GM19025 (cell line): ENCODE results near the gene PITX3.
"Not testable (repeated sequence)": the region's sequence is repeated elsewhere in the genome, so short reads cannot be mapped to it uniquely, and the experiment has no call there.

Experiments
- ATAC-seq: cut with Tn5 transposase; IDR thresholded peaks from one replicate; pipeline ENCODE4 v1.9.1; 2021; ENCODE audit warnings: mild to moderate bottlenecking, low read depth, moderate library complexity; ENCODE audit not compliant: unreplicated experiment

Gene PITX3

GRCh38 chr10:102229810-102230263, 11.5 kb downstream of the PITX3 start:
- no peak for ATAC-seq

- no peak for ATAC-seq
Observed at GRCh38 chr10:102227050-102227449, 14.3 kb downstream of the PITX3 start.

- ATAC-seq = no peak
Observed at GRCh38 chr10:102226542-102226870, 14.8 kb downstream of the PITX3 start.

- ATAC-seq = peak; percentile 92
Observed at GRCh38 chr10:102225646-102226541, 15.4 kb downstream of the PITX3 start, which contains the start of gene ELOVL3. TSS of gene ELOVL3 (plus strand) at chr10:102226299. CDS start at chr10:102226549, 250 bp downstream.

- no peak for ATAC-seq
Observed at GRCh38 chr10:102222797-102223196, 18.5 kb downstream of the PITX3 start.

GRCh38 chr10:102220612-102221011, 20.7 kb downstream of the PITX3 start:
- no peak for ATAC-seq

- no peak for ATAC-seq
Observed at GRCh38 chr10:102219370-102219769, 21.9 kb downstream of the PITX3 start.

- not testable (repeated sequence) for ATAC-seq
Observed at GRCh38 chr10:102213599-102213998, 27.7 kb downstream of the PITX3 start.

- no peak for ATAC-seq
Observed at GRCh38 chr10:102211615-102212299, 29.6 kb downstream of the PITX3 start.

- ATAC-seq = no peak
Observed at GRCh38 chr10:102208311-102209035, 32.8 kb downstream of the PITX3 start.

GRCh38 chr10:102202386-102202785, 38.9 kb downstream of the PITX3 start:
- no peak for ATAC-seq

GRCh38 chr10:102200751-102201640, 40.3 kb downstream of the PITX3 start:
- ATAC-seq = no peak

GRCh38 chr10:102198027-102198426, 43.3 kb downstream of the PITX3 start:
- ATAC-seq = no peak

- ATAC-seq = no peak
Observed at GRCh38 chr10:102196893-102197292, 44.4 kb downstream of the PITX3 start.

GRCh38 chr10:102195296-102195870, 45.9 kb downstream of the PITX3 start:
- ATAC-seq = no peak

GRCh38 chr10:102191956-102192355, 49.4 kb downstream of the PITX3 start:
- no peak for ATAC-seq

GRCh38 chr10:102188941-102189898, 52.1 kb downstream of the PITX3 start:
- not testable (repeated sequence) for ATAC-seq

- no peak for ATAC-seq
Observed at GRCh38 chr10:102188298-102188940, 52.9 kb downstream of the PITX3 start.
